Endothelial cell of umbilical vein (primary cell): ENCODE data around the gene ADAMTS12. TPM values are rescaled to one million over a fixed set of nuclear protein-coding genes. Genes with fewer than 3 reads are reported as not detected.

ENCODE experiments used
- BruUV-seq: library from RNA; stranded (reverse); fragments of 400-500 nt; replicated peaks from 2 replicates; lab custom pipeline; 2021; lab: Mats Ljungman, UMichigan
- CTCF ChIA-PET: fragments of 300-600, 350-600 bp; sonication (Branson Sonifier 250); formaldehyde crosslinking; loops from one replicate; lab custom pipeline; 2021; ENCODE audit warnings: antibody characterized with exemption, inconsistent platforms; lab: Charles Lee
- POLR2A ChIA-PET: fragments of 300-600, 350-600 bp; sonication (Branson Sonifier 250); formaldehyde crosslinking; loops from one replicate; lab custom pipeline; 2021; ENCODE audit warnings: antibody characterized with exemption, inconsistent platforms; lab: Charles Lee
- DNase-seq: peaks from one replicate; pipeline ENCODE4 v3.0.0-alpha.2; 2011; ENCODE audit warnings: low read depth, low spot score
- FAIRE-seq: peaks from 2 replicates; lab custom pipeline; 2011; peaks lifted over from hg19 to GRCh38; lab: Jason Lieb, UNC
- H2AFZ ChIP-seq: 2 replicates; pipeline ENCODE4 v1.6.0; 2012; ENCODE audit warnings: low read depth, low read length, control low read depth, inconsistent platforms
- H3K27ac ChIP-seq: 2 replicates; pipeline ENCODE4 v1.5.1; 2011; ENCODE audit warnings: low read depth, mild to moderate bottlenecking, control low read depth, low read length, moderate library complexity; ENCODE audit not compliant: insufficient read depth
- H3K27me3 ChIP-seq, 2 experiments: 2 replicates each; pipeline versions ENCODE4 v1.6.0 to v1.6.1; 2011; ENCODE audit warnings: low read length in 2 of 2, mixed read lengths in 1 of 2; ENCODE audit not compliant: control insufficient read depth in 2 of 2, insufficient read depth in 2 of 2
- H3K36me3 ChIP-seq, 2 experiments: 2 replicates in 1 of 2; 3 replicates in 1 of 2; pipeline ENCODE4 v1.5.1; 2011; ENCODE audit warnings: low read length in 2 of 2, mild to moderate bottlenecking in 1 of 2, moderate library complexity in 1 of 2; ENCODE audit not compliant: control insufficient read depth in 2 of 2, insufficient read depth in 2 of 2; ENCODE audit errors: extremely low read depth in 1 of 2
- H3K4me1 ChIP-seq: 3 replicates; pipeline ENCODE4 v1.5.1; 2011; ENCODE audit warnings: mild to moderate bottlenecking, low read length; ENCODE audit not compliant: control insufficient read depth, insufficient read depth; ENCODE audit errors: extremely low read depth
- H3K4me2 ChIP-seq: 2 replicates; pipeline ENCODE4 v1.6.1; 2011; ENCODE audit warnings: low read length, control low read depth, mixed read lengths; ENCODE audit not compliant: insufficient read depth
- H3K4me3 ChIP-seq, 3 experiments: fragments of 200-600 bp in 1 of 3; sonication (generic), shearing (Covaris generic) in 1 of 3; replicated peaks in 1 of 3; 2 replicates each; pipeline ENCODE4 v1.5.1; 2011 to 2016; ENCODE audit warnings: control low read depth in 3 of 3, low read length in 3 of 3, mild to moderate bottlenecking in 2 of 3, inconsistent platforms in 1 of 3, low read depth in 1 of 3, moderate library complexity in 1 of 3; ENCODE audit not compliant: insufficient read depth in 1 of 3
- H3K79me2 ChIP-seq: 2 replicates; pipeline ENCODE4 v1.6.0; 2012; ENCODE audit warnings: low read length, inconsistent platforms; ENCODE audit not compliant: control insufficient read depth, insufficient read depth
- H3K9ac ChIP-seq: replicated peaks from 2 replicates; pipeline ENCODE3; 2011; ENCODE audit warnings: low read length, control low read depth; ENCODE audit not compliant: insufficient read depth; ENCODE audit errors: extremely low read depth
- H3K9me1 ChIP-seq: replicated peaks from 3 replicates; pipeline ENCODE4 v1.6.0; 2011; ENCODE audit warnings: mild to moderate bottlenecking, low read length; ENCODE audit not compliant: control insufficient read depth, insufficient read depth; ENCODE audit errors: extremely low read depth
- H3K9me3 ChIP-seq: replicated peaks from 2 replicates; pipeline ENCODE4 v1.5.1; 2012; ENCODE audit warnings: low read length, inconsistent platforms; ENCODE audit not compliant: control insufficient read depth, insufficient read depth
- H4K20me1 ChIP-seq: replicated peaks from 2 replicates; pipeline ENCODE3; 2011; ENCODE audit warnings: mild to moderate bottlenecking, low read length; ENCODE audit not compliant: control insufficient read depth, insufficient read depth; ENCODE audit errors: extremely low read depth
- EZH2 ChIP-seq: IDR thresholded peaks from 2 replicates; pipeline ENCODE4 v1.6.1; 2012; ENCODE audit warnings: borderline replicate concordance, low read depth, mild to moderate bottlenecking, moderate library complexity, low read length, inconsistent platforms; ENCODE audit not compliant: severe bottlenecking
- FOS ChIP-seq: IDR thresholded peaks from 2 replicates; pipeline ENCODE4 v1.6.1; 2011; ENCODE audit warnings: mild to moderate bottlenecking, low read length, moderate library complexity, borderline replicate concordance; ENCODE audit not compliant: insufficient read depth
- GATA2 ChIP-seq: IDR thresholded peaks from 2 replicates; pipeline ENCODE4 v1.7.0; 2011; ENCODE audit warnings: low read depth, mild to moderate bottlenecking, moderate library complexity, mixed read lengths, low read length; ENCODE audit not compliant: insufficient read length, insufficient read depth
- JUN ChIP-seq: IDR thresholded peaks from 2 replicates; pipeline ENCODE4 v1.6.1; 2011; ENCODE audit warnings: borderline replicate concordance, low read depth; ENCODE audit not compliant: insufficient read length, insufficient read depth
- MYC ChIP-seq: IDR thresholded peaks from one replicate; pipeline ENCODE4 v1.6.1; 2011; ENCODE audit warnings: mild to moderate bottlenecking, low read depth, low read length
- POLR2A ChIP-seq: IDR thresholded peaks from 2 replicates; pipeline ENCODE4 v1.6.1; 2012; ENCODE audit warnings: low read depth, mild to moderate bottlenecking, control low read depth, low read length
- POLR2AphosphoS5 ChIP-seq: IDR thresholded peaks from 2 replicates; pipeline ENCODE4 v1.6.1; 2012; ENCODE audit warnings: low read depth, mild to moderate bottlenecking, control low read depth, low read length, moderate library complexity; ENCODE audit not compliant: insufficient read depth
- dilution Hi-C: fragments of 300-500 bp; cut with MboI; formaldehyde crosslinking; loops from one replicate; pipeline ENCODE4 v1.15.0; 2019; ENCODE audit warnings: low sequenced_read_pairs; ENCODE audit not compliant: extremely low pct_ligation_motif_present
- intact Hi-C: fragments of 100-400 bp; cut with micrococcal nuclease; formaldehyde crosslinking; loops from one replicate; pipeline ENCODE4 v1.10.0; 2022
- polyA plus RNA-seq, 4 experiments: library from polyadenylated mRNA; depleted of rRNA in 3 of 4; stranded (reverse) in 3 of 4; unstranded in 1 of 4; fragments of >200 nt; gene quantifications; 2 replicates each; pipeline versions ENCODE4 v1.2.1 to v1.2.3, GENCODE V29; 2011 to 2012; ENCODE audit warnings: missing spikeins in 1 of 4
- total RNA-seq: library from RNA; stranded (reverse); gene quantifications from 2 replicates; pipeline ENCODE4 v1.2.3, GENCODE V29; 2021
- TF ChIP-seq, protein P1 (sequence below): IDR thresholded peaks from 2 replicates; pipeline ENCODE4 v1.6.1; 2011; ENCODE audit not compliant: insufficient read depth, insufficient read length
- TF ChIP-seq, protein P2 (sequence below), 2 donors: IDR thresholded peaks; 1 replicate in 1 of 2; 2 replicates in 1 of 2; pipeline ENCODE4 v1.5.1; 2011; ENCODE audit warnings: low read length in 2 of 2, mild to moderate bottlenecking in 2 of 2, moderate library complexity in 2 of 2, control low read depth in 1 of 2, inconsistent platforms in 1 of 2, low read depth in 1 of 2; ENCODE audit not compliant: insufficient read depth in 1 of 2; ENCODE audit errors: extremely low read depth in 1 of 2

Gene ADAMTS12
- total and polyA plus RNA-seq, 2 donors (not counting 3 experiments of a cell fraction or from before 2014, with no cell fraction given), result 0.88 TPM; not detected in 1

DNA sequence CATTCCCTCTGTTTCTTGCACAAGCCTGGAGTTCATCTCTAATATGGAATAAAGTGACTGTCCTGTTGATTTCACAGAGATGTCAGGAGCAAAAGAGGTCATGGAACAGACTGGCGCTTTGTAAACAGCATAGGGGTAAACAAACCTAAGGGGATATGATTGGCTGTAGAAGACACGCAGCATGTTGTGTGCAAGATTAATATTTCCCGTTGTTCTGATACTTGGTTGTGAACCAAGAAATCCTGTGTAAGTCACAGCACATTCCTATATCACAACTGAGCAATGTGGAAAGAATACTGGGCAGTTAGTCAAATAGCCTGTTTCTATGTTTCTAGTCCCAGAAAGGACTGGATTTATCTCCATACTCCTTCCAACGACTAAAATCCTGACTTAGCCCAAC lies 3.2 kb downstream of the ADAMTS12 start:
- no peak overlapping the region for H3K9ac ChIP-seq
- POLR2A ChIA-PET, result no interaction called here
- peaks cover 10% of the 10 kb centered on the region for H3K4me1 ChIP-seq
- DNase-seq (no peak), FAIRE-seq (no peak)
- dilution Hi-C loops, result no loop called here
- no peaks in the 10 kb centered on the region for H3K9me3 ChIP-seq
- no peaks in the 10 kb centered on the region for H3K9me1 ChIP-seq
- no TSS peak for BruUV-seq
- no peak overlapping the region for H3K27ac ChIP-seq
- TF ChIP-seq JUN, result no peak
- TF ChIP-seq POLR2AphosphoS5, result no peak
- TF ChIP-seq, protein P1, sequence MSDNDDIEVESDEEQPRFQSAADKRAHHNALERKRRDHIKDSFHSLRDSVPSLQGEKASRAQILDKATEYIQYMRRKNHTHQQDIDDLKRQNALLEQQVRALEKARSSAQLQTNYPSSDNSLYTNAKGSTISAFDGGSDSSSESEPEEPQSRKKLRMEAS, result no peak
- no peak for TF ChIP-seq EZH2
- TF ChIP-seq, protein P2, sequence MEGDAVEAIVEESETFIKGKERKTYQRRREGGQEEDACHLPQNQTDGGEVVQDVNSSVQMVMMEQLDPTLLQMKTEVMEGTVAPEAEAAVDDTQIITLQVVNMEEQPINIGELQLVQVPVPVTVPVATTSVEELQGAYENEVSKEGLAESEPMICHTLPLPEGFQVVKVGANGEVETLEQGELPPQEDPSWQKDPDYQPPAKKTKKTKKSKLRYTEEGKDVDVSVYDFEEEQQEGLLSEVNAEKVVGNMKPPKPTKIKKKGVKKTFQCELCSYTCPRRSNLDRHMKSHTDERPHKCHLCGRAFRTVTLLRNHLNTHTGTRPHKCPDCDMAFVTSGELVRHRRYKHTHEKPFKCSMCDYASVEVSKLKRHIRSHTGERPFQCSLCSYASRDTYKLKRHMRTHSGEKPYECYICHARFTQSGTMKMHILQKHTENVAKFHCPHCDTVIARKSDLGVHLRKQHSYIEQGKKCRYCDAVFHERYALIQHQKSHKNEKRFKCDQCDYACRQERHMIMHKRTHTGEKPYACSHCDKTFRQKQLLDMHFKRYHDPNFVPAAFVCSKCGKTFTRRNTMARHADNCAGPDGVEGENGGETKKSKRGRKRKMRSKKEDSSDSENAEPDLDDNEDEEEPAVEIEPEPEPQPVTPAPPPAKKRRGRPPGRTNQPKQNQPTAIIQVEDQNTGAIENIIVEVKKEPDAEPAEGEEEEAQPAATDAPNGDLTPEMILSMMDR (IDR thresholded peaks at IDR 0.05; ENCODE audit: extremely low read depth in 1 of 2, insufficient read depth in 1 of 2, low read depth in 1 of 2, low read length in 2 of 2), result no peak
- no peak for TF ChIP-seq MYC
- TF ChIP-seq FOS, result no peak
- no peak for TF ChIP-seq GATA2
- no peak for TF ChIP-seq POLR2A
- CTCF ChIA-PET, result no interaction called here
- intact Hi-C loops, result no loop called here
- no peak overlapping the region for H3K4me3 ChIP-seq
- no peaks in the 10 kb centered on the region for H4K20me1 ChIP-seq
- H2AFZ ChIP-seq, result no peak overlapping the region
- H3K36me3 ChIP-seq, result no peaks in the 10 kb centered on the region
- peaks cover 24 to 34% of the 10 kb centered on the region in 2 experiments for H3K27me3 ChIP-seq
- no peak overlapping the region for H3K4me2 ChIP-seq
- H3K79me2 ChIP-seq, result no peaks in the 10 kb centered on the region
